ENCODE data around the gene AQP12A. TPM values are rescaled to one million over a fixed set of nuclear protein-coding genes. Genes with fewer than 3 reads are reported as not detected.

Gene AQP12A
- not detected in 2 replicates for total RNA-seq

DNA sequence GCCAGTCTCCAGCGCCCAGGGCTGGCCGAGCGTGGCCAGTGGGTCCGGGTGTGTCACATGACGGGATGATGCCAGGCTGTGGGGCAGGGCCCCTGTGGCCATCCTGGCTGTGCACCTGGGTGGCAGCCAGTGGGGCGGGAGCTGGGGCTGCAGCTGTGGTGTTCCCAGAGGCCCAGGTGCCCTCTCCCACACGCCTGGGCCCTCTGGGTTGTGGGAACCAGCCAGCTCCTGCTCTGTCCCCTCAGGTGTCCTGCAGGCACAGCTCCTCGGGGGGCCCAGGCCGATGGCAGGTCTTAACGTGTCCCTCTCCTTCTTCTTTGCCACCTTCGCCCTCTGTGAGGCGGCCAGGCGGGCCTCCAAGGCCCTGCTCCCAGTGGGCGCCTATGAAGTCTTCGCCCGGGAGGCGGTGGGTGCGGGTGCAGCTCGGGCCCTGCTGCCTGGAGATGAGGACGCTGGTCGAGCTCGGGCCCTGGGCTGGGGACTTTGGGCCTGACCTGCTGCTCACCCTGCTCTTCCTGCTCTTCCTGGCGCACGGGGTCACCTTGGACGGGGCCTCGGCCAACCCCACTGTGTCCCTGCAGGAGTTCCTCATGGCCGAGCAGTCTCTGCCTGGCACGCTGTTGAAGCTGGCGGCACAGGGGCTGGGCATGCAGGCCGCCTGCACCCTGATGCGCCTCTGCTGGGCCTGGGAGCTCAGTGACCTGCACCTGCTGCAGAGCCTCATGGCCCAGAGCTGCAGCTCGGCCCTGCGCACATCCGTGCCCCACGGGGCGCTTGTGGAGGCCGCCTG lies at the start of gene AQP12A:
Gene AQP12A (plus strand): TSS at position 236 of the 790 bp plus-strand sequence. CDS start 48 bp downstream, at position 284.

DNA sequence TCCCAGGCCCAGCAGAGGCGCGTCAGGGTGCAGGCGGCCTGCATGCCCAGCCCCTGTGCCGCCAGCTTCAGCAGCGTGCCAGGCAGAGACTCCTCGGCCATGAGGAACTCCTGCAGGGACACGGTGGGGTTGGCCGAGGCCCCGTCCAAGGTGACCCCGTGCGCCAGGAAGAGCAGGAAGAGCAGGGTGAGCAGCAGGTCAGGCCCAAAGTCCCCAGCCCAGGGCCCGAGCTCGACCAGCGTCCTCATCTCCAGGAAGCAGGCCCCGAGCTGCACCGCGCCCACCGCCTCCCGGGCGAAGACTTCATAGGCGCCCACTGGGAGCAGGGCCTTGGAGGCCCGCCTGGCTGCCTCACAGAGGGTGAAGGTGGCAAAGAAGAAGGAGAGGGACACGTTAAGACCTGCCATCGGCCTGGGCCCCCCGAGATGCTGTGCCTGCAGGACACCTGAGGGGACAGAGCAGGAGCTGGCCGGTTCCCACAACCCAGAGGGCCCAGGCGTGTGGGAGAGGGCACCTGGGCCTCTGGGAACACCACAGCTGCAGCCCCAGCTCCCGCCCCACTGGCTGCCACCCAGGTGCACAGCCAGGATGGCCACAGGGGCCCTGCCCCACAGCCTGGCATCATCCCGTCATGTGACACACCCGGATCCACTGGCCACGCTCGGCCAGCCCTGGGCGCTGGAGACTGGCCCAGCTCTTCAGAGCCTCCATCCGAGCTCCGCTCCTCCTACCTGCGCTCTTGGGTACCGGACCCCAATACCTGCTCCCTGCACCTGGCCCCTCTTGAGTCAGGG lies 9.0 kb upstream of the AQP12A start, which contains the start of gene AQP12B:
Gene AQP12B (minus strand): TSS at position 455 of the 794 bp plus-strand sequence. CDS start 48 bp downstream, at position 407.

Small RNAs within 50 kb of the gene (small RNA-seq; reads per million reads assigned to genes)
- not detected for gene AC011298.3

Other genes starting within 250 kb of the AQP12A start
- 10.6 and 11.2 TPM in 2 replicates for gene ANKMY1, start 133.9 kb upstream of the AQP12A start, total RNA-seq
- gene DUSP28, start 131.5 kb upstream of the AQP12A start, total RNA-seq = 1.9 and 3.4 TPM in 2 replicates
- gene RNPEPL1, start 123.4 kb upstream of the AQP12A start, total RNA-seq = 12.5 and 13.2 TPM in 2 replicates
- 15.9 and 23.5 TPM in 2 replicates for gene CAPN10, start 105.1 kb upstream of the AQP12A start, total RNA-seq
- 0.32 and 0.73 TPM in 2 replicates for gene GPR35, start 66.4 kb upstream of the AQP12A start, total RNA-seq
- not detected in 2 replicates for gene AQP12B, start 9.0 kb upstream of the AQP12A start, total RNA-seq
- gene KIF1A, start 128.4 kb downstream of the AQP12A start, total RNA-seq = not detected in 2 replicates
- not detected in 2 replicates for gene AGXT, start 177.0 kb downstream of the AQP12A start, total RNA-seq
- not detected in 2 replicates for gene MAB21L4, start 204.3 kb downstream of the AQP12A start, total RNA-seq
- gene CROCC2, start 214.5 kb downstream of the AQP12A start, total RNA-seq = 0.49 and 0.81 TPM in 2 replicates